Measurements from ENCODE around the gene PODXL2.

DNA sequence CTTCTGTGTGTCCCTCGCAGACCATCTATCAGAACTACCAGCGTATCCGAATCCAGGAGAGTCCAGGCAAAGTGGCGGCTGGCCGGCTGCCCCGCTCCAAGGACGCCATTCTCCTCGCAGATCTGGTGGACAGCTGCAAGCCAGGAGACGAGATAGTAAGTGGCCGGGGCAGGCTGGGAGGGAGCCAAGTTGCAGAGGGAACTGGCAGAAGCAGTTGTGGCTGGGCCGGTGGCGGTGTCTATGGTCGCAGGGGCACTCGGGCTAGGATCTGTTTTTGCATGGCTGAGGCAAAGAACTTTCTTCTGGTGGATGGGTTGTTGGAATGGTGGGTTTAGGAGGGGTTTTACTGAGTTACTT is 20.6 kb upstream of the PODXL2 start:
- TF ChIP-seq, protein P1, sequence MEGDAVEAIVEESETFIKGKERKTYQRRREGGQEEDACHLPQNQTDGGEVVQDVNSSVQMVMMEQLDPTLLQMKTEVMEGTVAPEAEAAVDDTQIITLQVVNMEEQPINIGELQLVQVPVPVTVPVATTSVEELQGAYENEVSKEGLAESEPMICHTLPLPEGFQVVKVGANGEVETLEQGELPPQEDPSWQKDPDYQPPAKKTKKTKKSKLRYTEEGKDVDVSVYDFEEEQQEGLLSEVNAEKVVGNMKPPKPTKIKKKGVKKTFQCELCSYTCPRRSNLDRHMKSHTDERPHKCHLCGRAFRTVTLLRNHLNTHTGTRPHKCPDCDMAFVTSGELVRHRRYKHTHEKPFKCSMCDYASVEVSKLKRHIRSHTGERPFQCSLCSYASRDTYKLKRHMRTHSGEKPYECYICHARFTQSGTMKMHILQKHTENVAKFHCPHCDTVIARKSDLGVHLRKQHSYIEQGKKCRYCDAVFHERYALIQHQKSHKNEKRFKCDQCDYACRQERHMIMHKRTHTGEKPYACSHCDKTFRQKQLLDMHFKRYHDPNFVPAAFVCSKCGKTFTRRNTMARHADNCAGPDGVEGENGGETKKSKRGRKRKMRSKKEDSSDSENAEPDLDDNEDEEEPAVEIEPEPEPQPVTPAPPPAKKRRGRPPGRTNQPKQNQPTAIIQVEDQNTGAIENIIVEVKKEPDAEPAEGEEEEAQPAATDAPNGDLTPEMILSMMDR (IDR thresholded peaks at IDR 0.05; ENCODE audit: insufficient read depth, low read depth, low read length), result no peak
- no peak for TF ChIP-seq EZH2 (IDR thresholded peaks at IDR 0.05; ENCODE audit: insufficient read depth, low read length)

Measured in astrocyte (in vitro differentiated cells and primary cell).